ENCODE measurements around the gene CROCC2. TPM values are rescaled to one million over a fixed set of nuclear protein-coding genes. Genes with fewer than 3 reads are reported as not detected.

CROCC2 gene
- total and polyA plus RNA-seq, 2 of the 13 experiments (the other 11 are each of a cell fraction or from before 2014, with no cell fraction given): not detected

GRCh38 chr2:240868286-240869108, 37.6 kb upstream of the CROCC2 start, which contains the start of gene AGXT (continued):
- TF ChIP-seq ZNF746 (CRISPR knock-in tag; IDR thresholded peaks at IDR 0.05) (peak; percentile 89), ZNF770 (CRISPR knock-in tag; IDR thresholded peaks at IDR 0.05) (peak; percentile 60), ZNF136 (CRISPR knock-in tag; IDR thresholded peaks at IDR 0.05; ENCODE audit: low read depth) (no peak; the same call in 1 of the 2 replicates), TBX3 (IDR thresholded peaks at IDR 0.05; ENCODE audit: borderline replicate concordance) (no peak), ZBTB39 (CRISPR knock-in tag; IDR thresholded peaks at IDR 0.05) (no peak), SAFB2 (CRISPR knock-in tag; IDR thresholded peaks at IDR 0.05; ENCODE audit: borderline replicate concordance, low read depth) (peak; percentile 43; the same call in 1 of the 2 replicates), PHF21A (CRISPR knock-in tag; IDR thresholded peaks at IDR 0.05) (peak; percentile 98), KDM3A (CRISPR knock-in tag; IDR thresholded peaks at IDR 0.05; ENCODE audit: low read depth) (0 out of 2 replicates have a peak, but pooled peaks have one; percentile 35), ZFY (CRISPR knock-in tag; IDR thresholded peaks at IDR 0.05) (peak; percentile 78), IKZF1 (IDR thresholded peaks at IDR 0.05) (no peak), ZNF567 (CRISPR knock-in tag; IDR thresholded peaks at IDR 0.05; ENCODE audit: borderline replicate concordance) (no peak), ZNF224 (CRISPR knock-in tag; IDR thresholded peaks at IDR 0.05) (peak; percentile 74; the same call in 1 of the 2 replicates), ZNF704 (CRISPR knock-in tag; IDR thresholded peaks at IDR 0.05; ENCODE audit: borderline replicate concordance) (0 out of 2 replicates have a peak, but pooled peaks have one; percentile 34), ZNF512 (CRISPR knock-in tag; IDR thresholded peaks at IDR 0.05) (no peak), ZBTB33 (CRISPR knock-in tag; IDR thresholded peaks at IDR 0.05) (peak; percentile 48; the same call in 1 of the 2 replicates), ETV6 (CRISPR knock-in tag; conservative IDR thresholded peaks at IDR 0.05) (no peak), NR2F6 (IDR thresholded peaks at IDR 0.05) (peak; percentile 89), NR2F6 (CRISPR knock-in tag; IDR thresholded peaks at IDR 0.05) (peak; percentile 94), KLF16 (CRISPR knock-in tag; IDR thresholded peaks at IDR 0.05) (0 out of 4 replicates have a peak, but pooled peaks of 1 of the 2 experiments have one; percentile 25), PRPF4 (IDR thresholded peaks at IDR 0.05; ENCODE audit: low read depth, low read length, poor library complexity, severe bottlenecking) (peak; percentile 72)

Measured in HepG2 (cell line).